GM23338 (cell line): ENCODE data around the gene SEPHS1. TPM values are rescaled to one million over a fixed set of nuclear protein-coding genes. Genes with fewer than 3 reads are reported as not detected.

ENCODE experiments used
- ATAC-seq: fragments of 200-7000 bp; cut with Tn5 transposase; 3 replicates; pipeline ENCODE4 v1.9.1; 2020
- DNase-seq: peaks from one replicate; pipeline ENCODE4 v3.0.0-alpha.2; 2015; ENCODE audit warnings: low spot score
- H2AFZ ChIP-seq: fragments of 200-600 bp; sonication (generic); 2 replicates; pipeline ENCODE4 v1.8.0; 2016; ENCODE audit warnings: antibody characterized with exemption, mild to moderate bottlenecking, moderate library complexity
- H3F3A ChIP-seq: fragments of 200-600 bp; sonication (generic); replicated peaks from 2 replicates; pipeline ENCODE4 v1.8.0; 2017; ENCODE audit warnings: antibody characterized with exemption, mixed run types, low read depth
- H3K27ac ChIP-seq: fragments of 200-600 bp; sonication (generic); 2 replicates; pipeline ENCODE4 v1.6.1; 2016; ENCODE audit warnings: low read depth
- H3K27me3 ChIP-seq: fragments of 200-600 bp; sonication (generic); 2 replicates; pipeline ENCODE4 v1.8.0; 2016; ENCODE audit warnings: mild to moderate bottlenecking, mixed run types, moderate library complexity; ENCODE audit not compliant: insufficient read depth
- H3K36me3 ChIP-seq: fragments of 200-600 bp; sonication (generic); 2 replicates; pipeline ENCODE4 v1.8.0; 2016; ENCODE audit warnings: mild to moderate bottlenecking; ENCODE audit not compliant: insufficient read depth
- H3K4me1 ChIP-seq: fragments of 200-600 bp; sonication (generic); 2 replicates; pipeline ENCODE4 v1.8.0; 2016; ENCODE audit warnings: mild to moderate bottlenecking, moderate library complexity; ENCODE audit not compliant: insufficient read depth
- H3K4me2 ChIP-seq: fragments of 200-600 bp; sonication (generic); 2 replicates; pipeline ENCODE4 v1.7.1; 2017; ENCODE audit warnings: mixed run types
- H3K4me3 ChIP-seq: fragments of 200-600 bp; sonication (generic); 2 replicates; pipeline ENCODE4 v1.6.1; 2016; ENCODE audit warnings: mixed run types
- H3K79me2 ChIP-seq: fragments of 200-600 bp; sonication (generic); replicated peaks from 2 replicates; pipeline ENCODE4 v1.8.0; 2017; ENCODE audit warnings: mild to moderate bottlenecking; ENCODE audit not compliant: insufficient read depth
- H3K9me2 ChIP-seq: fragments of 200-600 bp; sonication (generic); 2 replicates; pipeline ENCODE4 v1.8.0; 2017; ENCODE audit not compliant: insufficient read depth
- H4K20me1 ChIP-seq: fragments of 200-600 bp; sonication (generic); replicated peaks from 2 replicates; pipeline ENCODE4 v1.8.0; 2017; ENCODE audit warnings: mild to moderate bottlenecking; ENCODE audit not compliant: insufficient read depth
- H3K27ac Mint-ChIP-seq: 2 replicates; pipeline ENCODE4 v1.8.0; 2020; ENCODE audit warnings: inconsistent platforms, mild to moderate bottlenecking, moderate library complexity, mixed read lengths
- H3K27me3 Mint-ChIP-seq: 3 replicates; pipeline ENCODE4 v1.8.0; 2022; ENCODE audit warnings: low read depth, mild to moderate bottlenecking, moderate library complexity, mixed read lengths, inconsistent platforms; ENCODE audit not compliant: insufficient read depth, poor library complexity
- H3K36me3 Mint-ChIP-seq: 3 replicates; pipeline ENCODE4 v1.8.0; 2021; ENCODE audit warnings: low read depth, mild to moderate bottlenecking, inconsistent platforms, moderate library complexity, mixed read lengths
- H3K4me1 Mint-ChIP-seq: 3 replicates; pipeline ENCODE4 v1.8.0; 2020; ENCODE audit warnings: mild to moderate bottlenecking, inconsistent platforms, mixed read lengths
- H3K4me3 Mint-ChIP-seq: 3 replicates; pipeline ENCODE4 v1.8.0; 2021; ENCODE audit warnings: moderate library complexity, mild to moderate bottlenecking, inconsistent platforms, mixed read lengths
- H3K9me3 Mint-ChIP-seq: 3 replicates; pipeline ENCODE4 v1.8.0; 2020; ENCODE audit warnings: moderate library complexity, mild to moderate bottlenecking, inconsistent platforms, mixed read lengths
- CREB1 ChIP-seq: fragments of 250-450 bp; sonication (Bioruptor Pico); IDR thresholded peaks from 2 replicates; pipeline ENCODE4 v1.5.0; 2020; ENCODE audit warnings: low read depth, mild to moderate bottlenecking, moderate library complexity
- EZH2phosphoT487 ChIP-seq: fragments of 200-600 bp; sonication (generic); IDR thresholded peaks from one replicate; pipeline ENCODE4 v1.8.1; 2018; ENCODE audit warnings: antibody characterized with exemption; ENCODE audit not compliant: unreplicated experiment
- JUNB ChIP-seq: IDR thresholded peaks from one replicate; pipeline ENCODE4 v1.6.1; 2016; ENCODE audit warnings: antibody characterized with exemption; ENCODE audit not compliant: unreplicated experiment
- NANOG ChIP-seq: IDR thresholded peaks from 2 replicates; pipeline ENCODE4 v1.6.1; 2016; ENCODE audit warnings: antibody characterized with exemption, borderline replicate concordance
- POLR2AphosphoS5 ChIP-seq: IDR thresholded peaks from 2 replicates; pipeline ENCODE4 v1.6.1; 2016; ENCODE audit warnings: antibody characterized with exemption, low read depth
- ZNF114 ChIP-seq: fragments of 250-450 bp; sonication (Bioruptor Pico); IDR thresholded peaks from 2 replicates; pipeline ENCODE4 v1.5.0; 2020; ENCODE audit warnings: mild to moderate bottlenecking, moderate library complexity
- ZNF331 ChIP-seq: fragments of 250-450 bp; sonication (Bioruptor Pico); IDR thresholded peaks from 2 replicates; pipeline ENCODE4 v1.5.0; 2020; ENCODE audit warnings: low read depth, mild to moderate bottlenecking, moderate library complexity
- polyA plus RNA-seq: library from polyadenylated mRNA; unstranded; fragments of >200 nt; fragmentation: Nextera tagmentation; extraction: Ambion mirVana; gene quantifications from 2 replicates; pipeline ENCODE4 v1.2.1, GENCODE V29; 2016
- total RNA-seq: library from RNA; depleted of rRNA; stranded (reverse); fragments of >200 nt; shearing (Covaris generic); gene quantifications from 2 replicates; pipeline ENCODE4 v1.2.3, GENCODE V29; 2014
- TF ChIP-seq, protein P1 (sequence below): fragments of 250-450 bp; sonication (Bioruptor Pico); IDR thresholded peaks from 2 replicates; pipeline ENCODE4 v1.5.0; 2020; ENCODE audit warnings: mild to moderate bottlenecking, moderate library complexity
- TF ChIP-seq, protein P2 (sequence below), 2 experiments: fragments of 200-600 bp in 1 of 2; sonication (generic) in 1 of 2; conservative IDR thresholded peaks; 2 replicates each; pipeline versions ENCODE4 v1.5.1 to v1.6.1; 2016 to 2017; ENCODE audit warnings: antibody characterized with exemption in 2 of 2, low read depth in 2 of 2, mild to moderate bottlenecking in 2 of 2, moderate library complexity in 1 of 2
- TF ChIP-seq, protein P3 (sequence below): IDR thresholded peaks from 2 replicates; pipeline ENCODE4 v1.6.1; 2016; ENCODE audit warnings: antibody characterized with exemption

Gene SEPHS1
- total and polyA plus RNA-seq, 2 experiments from 2014 or later, result 260 to 609 TPM

DNA sequence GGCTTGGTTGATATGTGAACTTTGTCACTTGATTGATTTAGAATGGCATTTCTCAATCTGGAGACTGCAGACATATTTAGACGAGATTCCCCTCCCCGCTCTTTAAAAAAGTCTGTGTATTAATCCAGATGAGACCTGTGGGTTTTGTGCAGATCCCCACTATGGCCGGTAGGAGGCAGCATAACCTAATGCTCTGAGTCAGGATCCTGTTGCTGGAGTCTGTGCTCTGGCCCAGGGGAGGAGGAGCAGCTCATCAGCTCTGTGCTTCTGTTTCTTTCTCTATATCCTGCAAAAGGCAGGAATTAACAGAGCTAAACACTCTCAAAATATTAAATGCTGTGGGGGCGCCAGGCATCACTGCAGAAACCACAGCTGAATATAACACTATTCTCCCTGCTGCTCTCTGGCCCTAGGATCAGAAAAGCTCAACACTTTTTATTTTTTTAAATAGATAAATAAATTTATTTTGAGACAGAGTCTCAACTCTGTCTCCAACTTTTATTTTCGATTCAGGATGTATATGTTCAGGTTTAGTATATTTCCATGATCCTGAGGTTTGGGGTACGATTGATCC lies 23.9 kb upstream of the SEPHS1 start (continued):
- TF ChIP-seq, protein P1, sequence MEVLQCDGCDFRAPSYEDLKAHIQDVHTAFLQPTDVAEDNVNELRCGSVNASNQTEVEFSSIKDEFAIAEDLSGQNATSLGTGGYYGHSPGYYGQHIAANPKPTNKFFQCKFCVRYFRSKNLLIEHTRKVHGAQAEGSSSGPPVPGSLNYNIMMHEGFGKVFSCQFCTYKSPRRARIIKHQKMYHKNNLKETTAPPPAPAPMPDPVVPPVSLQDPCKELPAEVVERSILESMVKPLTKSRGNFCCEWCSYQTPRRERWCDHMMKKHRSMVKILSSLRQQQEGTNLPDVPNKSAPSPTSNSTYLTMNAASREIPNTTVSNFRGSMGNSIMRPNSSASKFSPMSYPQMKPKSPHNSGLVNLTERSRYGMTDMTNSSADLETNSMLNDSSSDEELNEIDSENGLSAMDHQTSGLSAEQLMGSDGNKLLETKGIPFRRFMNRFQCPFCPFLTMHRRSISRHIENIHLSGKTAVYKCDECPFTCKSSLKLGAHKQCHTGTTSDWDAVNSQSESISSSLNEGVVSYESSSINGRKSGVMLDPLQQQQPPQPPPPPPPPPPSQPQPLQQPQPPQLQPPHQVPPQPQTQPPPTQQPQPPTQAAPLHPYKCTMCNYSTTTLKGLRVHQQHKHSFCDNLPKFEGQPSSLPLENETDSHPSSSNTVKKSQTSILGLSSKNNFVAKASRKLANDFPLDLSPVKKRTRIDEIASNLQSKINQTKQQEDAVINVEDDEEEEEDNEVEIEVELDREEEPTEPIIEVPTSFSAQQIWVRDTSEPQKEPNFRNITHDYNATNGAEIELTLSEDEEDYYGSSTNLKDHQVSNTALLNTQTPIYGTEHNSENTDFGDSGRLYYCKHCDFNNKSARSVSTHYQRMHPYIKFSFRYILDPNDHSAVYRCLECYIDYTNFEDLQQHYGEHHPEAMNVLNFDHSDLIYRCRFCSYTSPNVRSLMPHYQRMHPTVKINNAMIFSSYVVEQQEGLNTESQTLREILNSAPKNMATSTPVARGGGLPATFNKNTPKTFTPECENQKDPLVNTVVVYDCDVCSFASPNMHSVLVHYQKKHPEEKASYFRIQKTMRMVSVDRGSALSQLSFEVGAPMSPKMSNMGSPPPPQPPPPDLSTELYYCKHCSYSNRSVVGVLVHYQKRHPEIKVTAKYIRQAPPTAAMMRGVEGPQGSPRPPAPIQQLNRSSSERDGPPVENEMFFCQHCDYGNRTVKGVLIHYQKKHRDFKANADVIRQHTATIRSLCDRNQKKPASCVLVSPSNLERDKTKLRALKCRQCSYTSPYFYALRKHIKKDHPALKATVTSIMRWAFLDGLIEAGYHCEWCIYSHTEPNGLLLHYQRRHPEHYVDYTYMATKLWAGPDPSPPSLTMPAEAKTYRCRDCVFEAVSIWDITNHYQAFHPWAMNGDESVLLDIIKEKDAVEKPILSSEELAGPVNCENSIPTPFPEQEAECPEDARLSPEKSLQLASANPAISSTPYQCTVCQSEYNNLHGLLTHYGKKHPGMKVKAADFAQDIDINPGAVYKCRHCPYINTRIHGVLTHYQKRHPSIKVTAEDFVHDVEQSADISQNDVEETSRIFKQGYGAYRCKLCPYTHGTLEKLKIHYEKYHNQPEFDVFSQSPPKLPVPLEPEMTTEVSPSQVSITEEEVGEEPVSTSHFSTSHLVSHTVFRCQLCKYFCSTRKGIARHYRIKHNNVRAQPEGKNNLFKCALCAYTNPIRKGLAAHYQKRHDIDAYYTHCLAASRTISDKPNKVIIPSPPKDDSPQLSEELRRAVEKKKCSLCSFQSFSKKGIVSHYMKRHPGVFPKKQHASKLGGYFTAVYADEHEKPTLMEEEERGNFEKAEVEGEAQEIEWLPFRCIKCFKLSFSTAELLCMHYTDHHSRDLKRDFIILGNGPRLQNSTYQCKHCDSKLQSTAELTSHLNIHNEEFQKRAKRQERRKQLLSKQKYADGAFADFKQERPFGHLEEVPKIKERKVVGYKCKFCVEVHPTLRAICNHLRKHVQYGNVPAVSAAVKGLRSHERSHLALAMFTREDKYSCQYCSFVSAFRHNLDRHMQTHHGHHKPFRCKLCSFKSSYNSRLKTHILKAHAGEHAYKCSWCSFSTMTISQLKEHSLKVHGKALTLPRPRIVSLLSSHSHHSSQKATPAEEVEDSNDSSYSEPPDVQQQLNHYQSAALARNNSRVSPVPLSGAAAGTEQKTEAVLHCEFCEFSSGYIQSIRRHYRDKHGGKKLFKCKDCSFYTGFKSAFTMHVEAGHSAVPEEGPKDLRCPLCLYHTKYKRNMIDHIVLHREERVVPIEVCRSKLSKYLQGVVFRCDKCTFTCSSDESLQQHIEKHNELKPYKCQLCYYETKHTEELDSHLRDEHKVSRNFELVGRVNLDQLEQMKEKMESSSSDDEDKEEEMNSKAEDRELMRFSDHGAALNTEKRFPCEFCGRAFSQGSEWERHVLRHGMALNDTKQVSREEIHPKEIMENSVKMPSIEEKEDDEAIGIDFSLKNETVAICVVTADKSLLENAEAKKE, result no peak
- no peak for TF ChIP-seq NANOG

DNA sequence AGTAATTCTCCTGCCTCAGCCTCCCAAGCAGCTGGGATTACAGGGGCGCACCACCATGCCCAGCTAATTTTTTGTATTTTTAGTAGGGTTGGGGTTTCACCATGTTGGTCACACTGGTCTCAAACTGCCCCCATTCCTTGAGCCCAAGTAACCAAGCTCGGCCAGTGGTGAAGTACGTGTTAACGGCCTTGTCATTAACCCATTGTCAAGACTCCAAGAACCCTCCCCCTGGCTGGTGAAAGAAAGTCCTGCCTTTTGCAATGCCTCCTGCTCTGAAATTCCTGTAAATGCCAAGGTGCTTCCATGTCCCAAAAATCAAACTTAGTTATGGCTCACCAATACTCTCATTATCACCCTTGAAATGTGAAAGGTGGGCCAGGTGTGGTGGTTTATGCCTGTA lies 18.8 kb upstream of the SEPHS1 start:
- H3K4me2 ChIP-seq, result no peak overlapping the region
- H3K27me3 ChIP-seq, result no peaks in the 10 kb centered on the region
- Mint-ChIP-seq H3K27ac (no peak overlapping the region), H3K4me3 (no peak overlapping the region), H3K9me3 (no peaks in the 10 kb centered on the region), H3K27me3 (no peaks in the 10 kb centered on the region), H3K4me1 (peaks cover 5% of the 10 kb centered on the region; the same call in 2 of the 3 replicates), H3K36me3 (no peaks in the 10 kb centered on the region)
- no peak overlapping the region for H3K4me3 ChIP-seq
- no peak overlapping the region for H2AFZ ChIP-seq
- H3K79me2 ChIP-seq, result no peaks in the 10 kb centered on the region
- H3K4me1 ChIP-seq, result no peaks in the 10 kb centered on the region
- TF ChIP-seq, protein P2, sequence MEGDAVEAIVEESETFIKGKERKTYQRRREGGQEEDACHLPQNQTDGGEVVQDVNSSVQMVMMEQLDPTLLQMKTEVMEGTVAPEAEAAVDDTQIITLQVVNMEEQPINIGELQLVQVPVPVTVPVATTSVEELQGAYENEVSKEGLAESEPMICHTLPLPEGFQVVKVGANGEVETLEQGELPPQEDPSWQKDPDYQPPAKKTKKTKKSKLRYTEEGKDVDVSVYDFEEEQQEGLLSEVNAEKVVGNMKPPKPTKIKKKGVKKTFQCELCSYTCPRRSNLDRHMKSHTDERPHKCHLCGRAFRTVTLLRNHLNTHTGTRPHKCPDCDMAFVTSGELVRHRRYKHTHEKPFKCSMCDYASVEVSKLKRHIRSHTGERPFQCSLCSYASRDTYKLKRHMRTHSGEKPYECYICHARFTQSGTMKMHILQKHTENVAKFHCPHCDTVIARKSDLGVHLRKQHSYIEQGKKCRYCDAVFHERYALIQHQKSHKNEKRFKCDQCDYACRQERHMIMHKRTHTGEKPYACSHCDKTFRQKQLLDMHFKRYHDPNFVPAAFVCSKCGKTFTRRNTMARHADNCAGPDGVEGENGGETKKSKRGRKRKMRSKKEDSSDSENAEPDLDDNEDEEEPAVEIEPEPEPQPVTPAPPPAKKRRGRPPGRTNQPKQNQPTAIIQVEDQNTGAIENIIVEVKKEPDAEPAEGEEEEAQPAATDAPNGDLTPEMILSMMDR (conservative IDR thresholded peaks at IDR 0.05; ENCODE audit: low read depth in 2 of 2), result no peak
- TF ChIP-seq CREB1 (CRISPR knock-in tag) (no peak), EZH2phosphoT487 (no peak), NANOG (no peak), JUNB (no peak), ZNF114 (CRISPR knock-in tag) (no peak), POLR2AphosphoS5 (no peak), ZNF331 (CRISPR knock-in tag) (no peak)
- TF ChIP-seq, protein P3, sequence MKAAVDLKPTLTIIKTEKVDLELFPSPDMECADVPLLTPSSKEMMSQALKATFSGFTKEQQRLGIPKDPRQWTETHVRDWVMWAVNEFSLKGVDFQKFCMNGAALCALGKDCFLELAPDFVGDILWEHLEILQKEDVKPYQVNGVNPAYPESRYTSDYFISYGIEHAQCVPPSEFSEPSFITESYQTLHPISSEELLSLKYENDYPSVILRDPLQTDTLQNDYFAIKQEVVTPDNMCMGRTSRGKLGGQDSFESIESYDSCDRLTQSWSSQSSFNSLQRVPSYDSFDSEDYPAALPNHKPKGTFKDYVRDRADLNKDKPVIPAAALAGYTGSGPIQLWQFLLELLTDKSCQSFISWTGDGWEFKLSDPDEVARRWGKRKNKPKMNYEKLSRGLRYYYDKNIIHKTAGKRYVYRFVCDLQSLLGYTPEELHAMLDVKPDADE, result no peak
- DNase-seq (no peak), ATAC-seq (no peak)
- no peaks in the 10 kb centered on the region for H3F3A ChIP-seq
- no peaks in the 10 kb centered on the region for H3K9me2 ChIP-seq
- H3K27ac ChIP-seq, result no peak overlapping the region
- H4K20me1 ChIP-seq, result no peaks in the 10 kb centered on the region
- no peaks in the 10 kb centered on the region for H3K36me3 ChIP-seq
